ENCODE data around the gene YARS1.

Gene YARS1

DNA sequence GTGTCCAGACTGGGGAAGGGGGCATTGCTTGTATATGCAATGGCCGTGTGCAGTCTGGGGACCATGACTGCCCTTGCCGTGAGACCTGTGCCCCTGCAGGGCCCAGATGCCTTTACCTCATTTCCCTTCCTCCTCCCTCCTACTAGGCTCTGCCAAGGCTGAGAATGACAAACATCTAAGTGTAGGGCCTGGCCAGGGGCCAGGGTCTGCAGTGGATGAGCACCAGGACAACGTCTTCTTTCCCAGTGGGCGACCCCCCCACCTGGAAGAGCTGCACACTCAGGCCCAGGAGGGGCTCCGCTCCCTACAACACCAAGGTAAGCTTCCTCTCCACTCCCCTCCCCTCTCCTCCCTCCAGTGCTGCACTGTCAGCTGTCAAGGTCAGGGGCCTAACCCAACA is 49.5 kb downstream of the YARS1 start:
- TF ChIP-seq, protein P1, sequence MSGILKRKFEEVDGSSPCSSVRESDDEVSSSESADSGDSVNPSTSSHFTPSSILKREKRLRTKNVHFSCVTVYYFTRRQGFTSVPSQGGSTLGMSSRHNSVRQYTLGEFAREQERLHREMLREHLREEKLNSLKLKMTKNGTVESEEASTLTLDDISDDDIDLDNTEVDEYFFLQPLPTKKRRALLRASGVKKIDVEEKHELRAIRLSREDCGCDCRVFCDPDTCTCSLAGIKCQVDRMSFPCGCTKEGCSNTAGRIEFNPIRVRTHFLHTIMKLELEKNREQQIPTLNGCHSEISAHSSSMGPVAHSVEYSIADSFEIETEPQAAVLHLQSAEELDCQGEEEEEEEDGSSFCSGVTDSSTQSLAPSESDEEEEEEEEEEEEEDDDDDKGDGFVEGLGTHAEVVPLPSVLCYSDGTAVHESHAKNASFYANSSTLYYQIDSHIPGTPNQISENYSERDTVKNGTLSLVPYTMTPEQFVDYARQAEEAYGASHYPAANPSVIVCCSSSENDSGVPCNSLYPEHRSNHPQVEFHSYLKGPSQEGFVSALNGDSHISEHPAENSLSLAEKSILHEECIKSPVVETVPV (CRISPR knock-in tag; IDR thresholded peaks at IDR 0.05), result no peak
- TF ChIP-seq, protein P2, sequence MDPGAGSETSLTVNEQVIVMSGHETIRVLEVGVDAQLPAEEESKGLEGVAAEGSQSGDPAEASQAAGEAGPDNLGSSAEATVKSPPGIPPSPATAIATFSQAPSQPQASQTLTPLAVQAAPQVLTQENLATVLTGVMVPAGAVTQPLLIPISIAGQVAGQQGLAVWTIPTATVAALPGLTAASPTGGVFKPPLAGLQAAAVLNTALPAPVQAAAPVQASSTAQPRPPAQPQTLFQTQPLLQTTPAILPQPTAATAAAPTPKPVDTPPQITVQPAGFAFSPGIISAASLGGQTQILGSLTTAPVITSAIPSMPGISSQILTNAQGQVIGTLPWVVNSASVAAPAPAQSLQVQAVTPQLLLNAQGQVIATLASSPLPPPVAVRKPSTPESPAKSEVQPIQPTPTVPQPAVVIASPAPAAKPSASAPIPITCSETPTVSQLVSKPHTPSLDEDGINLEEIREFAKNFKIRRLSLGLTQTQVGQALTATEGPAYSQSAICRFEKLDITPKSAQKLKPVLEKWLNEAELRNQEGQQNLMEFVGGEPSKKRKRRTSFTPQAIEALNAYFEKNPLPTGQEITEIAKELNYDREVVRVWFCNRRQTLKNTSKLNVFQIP (CRISPR knock-in tag; IDR thresholded peaks at IDR 0.05; ENCODE audit: borderline replicate concordance, low read depth), result no peak
- no peak for TF ChIP-seq TCF4 (CRISPR knock-in tag; IDR thresholded peaks at IDR 0.05; ENCODE audit: borderline replicate concordance)
- no peak for TF ChIP-seq ZFP3 (CRISPR knock-in tag; IDR thresholded peaks at IDR 0.05)
- TF ChIP-seq BACH2 (CRISPR knock-in tag; IDR thresholded peaks at IDR 0.05; ENCODE audit: borderline replicate concordance), result no peak
- TF ChIP-seq GLIS3 (CRISPR knock-in tag; IDR thresholded peaks at IDR 0.05), result no peak
- no peak for TF ChIP-seq ESRRG (CRISPR knock-in tag; IDR thresholded peaks at IDR 0.05)
- TF ChIP-seq CSDC2 (CRISPR knock-in tag; IDR thresholded peaks at IDR 0.05), result no peak
- peak; percentile 55 for ATAC-seq

DNA sequence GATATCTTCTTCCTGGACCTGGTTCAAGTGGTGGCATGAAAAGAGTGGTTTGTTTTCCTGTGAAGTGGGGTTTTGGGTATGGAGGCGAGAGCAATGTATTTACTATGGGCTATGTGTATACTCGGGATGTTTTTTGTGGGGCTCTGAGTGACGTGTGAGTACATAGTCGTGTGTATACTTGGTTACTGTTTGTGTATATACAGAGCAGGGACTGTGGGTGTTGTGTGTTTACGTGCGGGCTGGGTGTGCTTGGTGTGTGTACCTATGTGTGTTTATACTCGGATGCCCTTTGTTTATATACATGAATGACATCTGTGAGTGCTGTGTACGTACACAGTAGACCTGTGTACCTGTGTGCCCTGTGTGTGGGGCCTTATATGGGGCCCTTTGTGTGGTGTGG is 50.0 kb downstream of the YARS1 start:
- ATAC-seq, result no peak
- TF ChIP-seq PPARA (CRISPR knock-in tag; IDR thresholded peaks at IDR 0.05; ENCODE audit: borderline replicate concordance) (no peak), CSDC2 (CRISPR knock-in tag; IDR thresholded peaks at IDR 0.05) (no peak), ZNF70 (CRISPR knock-in tag; IDR thresholded peaks at IDR 0.05) (no peak), ZNF565 (CRISPR knock-in tag; conservative IDR thresholded peaks at IDR 0.05; ENCODE audit: low read depth) (no peak), ZNF8 (CRISPR knock-in tag; IDR thresholded peaks at IDR 0.05) (no peak), BACH2 (CRISPR knock-in tag; IDR thresholded peaks at IDR 0.05; ENCODE audit: borderline replicate concordance) (no peak), ESRRG (CRISPR knock-in tag; IDR thresholded peaks at IDR 0.05) (no peak), ARNTL (CRISPR knock-in tag; IDR thresholded peaks at IDR 0.05; ENCODE audit: borderline replicate concordance, low read depth) (no peak), GLIS3 (CRISPR knock-in tag; IDR thresholded peaks at IDR 0.05) (no peak), ZFP3 (CRISPR knock-in tag; IDR thresholded peaks at IDR 0.05) (no peak), ZFP30 (CRISPR knock-in tag; IDR thresholded peaks at IDR 0.05) (no peak), RARB (CRISPR knock-in tag; IDR thresholded peaks at IDR 0.05) (no peak), TCF4 (CRISPR knock-in tag; IDR thresholded peaks at IDR 0.05; ENCODE audit: borderline replicate concordance) (no peak), ZC3H10 (CRISPR knock-in tag; IDR thresholded peaks at IDR 0.05) (no peak), ISL1 (CRISPR knock-in tag; IDR thresholded peaks at IDR 0.05) (no peak), TOX (CRISPR knock-in tag; IDR thresholded peaks at IDR 0.05; ENCODE audit: borderline replicate concordance) (no peak)
- TF ChIP-seq, protein P1 (CRISPR knock-in tag; IDR thresholded peaks at IDR 0.05), result no peak
- TF ChIP-seq, protein P3, sequence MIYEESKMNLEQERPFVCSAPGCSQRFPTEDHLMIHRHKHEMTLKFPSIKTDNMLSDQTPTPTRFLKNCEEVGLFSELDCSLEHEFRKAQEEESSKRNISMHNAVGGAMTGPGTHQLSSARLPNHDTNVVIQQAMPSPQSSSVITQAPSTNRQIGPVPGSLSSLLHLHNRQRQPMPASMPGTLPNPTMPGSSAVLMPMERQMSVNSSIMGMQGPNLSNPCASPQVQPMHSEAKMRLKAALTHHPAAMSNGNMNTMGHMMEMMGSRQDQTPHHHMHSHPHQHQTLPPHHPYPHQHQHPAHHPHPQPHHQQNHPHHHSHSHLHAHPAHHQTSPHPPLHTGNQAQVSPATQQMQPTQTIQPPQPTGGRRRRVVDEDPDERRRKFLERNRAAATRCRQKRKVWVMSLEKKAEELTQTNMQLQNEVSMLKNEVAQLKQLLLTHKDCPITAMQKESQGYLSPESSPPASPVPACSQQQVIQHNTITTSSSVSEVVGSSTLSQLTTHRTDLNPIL (CRISPR knock-in tag; IDR thresholded peaks at IDR 0.05; ENCODE audit: low read depth), result no peak
- TF ChIP-seq, protein P4, sequence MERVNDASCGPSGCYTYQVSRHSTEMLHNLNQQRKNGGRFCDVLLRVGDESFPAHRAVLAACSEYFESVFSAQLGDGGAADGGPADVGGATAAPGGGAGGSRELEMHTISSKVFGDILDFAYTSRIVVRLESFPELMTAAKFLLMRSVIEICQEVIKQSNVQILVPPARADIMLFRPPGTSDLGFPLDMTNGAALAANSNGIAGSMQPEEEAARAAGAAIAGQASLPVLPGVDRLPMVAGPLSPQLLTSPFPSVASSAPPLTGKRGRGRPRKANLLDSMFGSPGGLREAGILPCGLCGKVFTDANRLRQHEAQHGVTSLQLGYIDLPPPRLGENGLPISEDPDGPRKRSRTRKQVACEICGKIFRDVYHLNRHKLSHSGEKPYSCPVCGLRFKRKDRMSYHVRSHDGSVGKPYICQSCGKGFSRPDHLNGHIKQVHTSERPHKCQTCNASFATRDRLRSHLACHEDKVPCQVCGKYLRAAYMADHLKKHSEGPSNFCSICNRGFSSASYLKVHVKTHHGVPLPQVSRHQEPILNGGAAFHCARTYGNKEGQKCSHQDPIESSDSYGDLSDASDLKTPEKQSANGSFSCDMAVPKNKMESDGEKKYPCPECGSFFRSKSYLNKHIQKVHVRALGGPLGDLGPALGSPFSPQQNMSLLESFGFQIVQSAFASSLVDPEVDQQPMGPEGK (CRISPR knock-in tag; IDR thresholded peaks at IDR 0.05; ENCODE audit: borderline replicate concordance), result no peak
- TF ChIP-seq, protein P5, sequence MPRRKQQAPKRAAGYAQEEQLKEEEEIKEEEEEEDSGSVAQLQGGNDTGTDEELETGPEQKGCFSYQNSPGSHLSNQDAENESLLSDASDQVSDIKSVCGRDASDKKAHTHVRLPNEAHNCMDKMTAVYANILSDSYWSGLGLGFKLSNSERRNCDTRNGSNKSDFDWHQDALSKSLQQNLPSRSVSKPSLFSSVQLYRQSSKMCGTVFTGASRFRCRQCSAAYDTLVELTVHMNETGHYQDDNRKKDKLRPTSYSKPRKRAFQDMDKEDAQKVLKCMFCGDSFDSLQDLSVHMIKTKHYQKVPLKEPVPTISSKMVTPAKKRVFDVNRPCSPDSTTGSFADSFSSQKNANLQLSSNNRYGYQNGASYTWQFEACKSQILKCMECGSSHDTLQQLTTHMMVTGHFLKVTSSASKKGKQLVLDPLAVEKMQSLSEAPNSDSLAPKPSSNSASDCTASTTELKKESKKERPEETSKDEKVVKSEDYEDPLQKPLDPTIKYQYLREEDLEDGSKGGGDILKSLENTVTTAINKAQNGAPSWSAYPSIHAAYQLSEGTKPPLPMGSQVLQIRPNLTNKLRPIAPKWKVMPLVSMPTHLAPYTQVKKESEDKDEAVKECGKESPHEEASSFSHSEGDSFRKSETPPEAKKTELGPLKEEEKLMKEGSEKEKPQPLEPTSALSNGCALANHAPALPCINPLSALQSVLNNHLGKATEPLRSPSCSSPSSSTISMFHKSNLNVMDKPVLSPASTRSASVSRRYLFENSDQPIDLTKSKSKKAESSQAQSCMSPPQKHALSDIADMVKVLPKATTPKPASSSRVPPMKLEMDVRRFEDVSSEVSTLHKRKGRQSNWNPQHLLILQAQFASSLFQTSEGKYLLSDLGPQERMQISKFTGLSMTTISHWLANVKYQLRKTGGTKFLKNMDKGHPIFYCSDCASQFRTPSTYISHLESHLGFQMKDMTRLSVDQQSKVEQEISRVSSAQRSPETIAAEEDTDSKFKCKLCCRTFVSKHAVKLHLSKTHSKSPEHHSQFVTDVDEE (CRISPR knock-in tag; IDR thresholded peaks at IDR 0.05), result no peak

All from SK-N-SH treated with all-trans-retinoic acid at 6 μM for 48 hours (cell line).